ENCODE measurements around the gene CFL1. TPM values are rescaled to one million over a fixed set of nuclear protein-coding genes. Genes with fewer than 3 reads are reported as not detected.

Gene CFL1
- total and polyA plus RNA-seq, 10 of the 15 experiments (the other 5 are each of a cell fraction or from before 2014, with no cell fraction given): 164 to 2,994 (median 1,500) TPM

GRCh38 chr11:65873318-65874156 lies 15.6 kb upstream of the CFL1 start (continued):
- TF ChIP-seq CBFB (IDR thresholded peaks at IDR 0.05; ENCODE audit: low read depth) (no peak), TBL1XR1 (IDR thresholded peaks at IDR 0.05; ENCODE audit: low read depth, low read length) (no peak), ZSCAN29 (IDR thresholded peaks at IDR 0.05) (no peak), ZNF622 (IDR thresholded peaks at IDR 0.05) (no peak), TCF7 (IDR thresholded peaks at IDR 0.05; ENCODE audit: borderline replicate concordance) (no peak), YBX1 (IDR thresholded peaks at IDR 0.05) (no peak), EED (IDR thresholded peaks at IDR 0.05; ENCODE audit: low read depth) (0 out of 2 replicates have a peak, but pooled peaks have one; percentile 18), PRDM15 (CRISPR knock-in tag; IDR thresholded peaks at IDR 0.05) (no peak), ZNF592 (IDR thresholded peaks at IDR 0.05) (no peak), WRNIP1 (IDR thresholded peaks at IDR 0.05; ENCODE audit: borderline replicate concordance, low read depth, low read length) (no peak), CBX3 (IDR thresholded peaks at IDR 0.05; ENCODE audit: borderline replicate concordance, low read depth) (no peak), PAX5 (IDR thresholded peaks at IDR 0.05; ENCODE audit: borderline replicate concordance, low read depth, low read length) (no peak), KDM1A (IDR thresholded peaks at IDR 0.05; ENCODE audit: borderline replicate concordance) (no peak), SMAD5 (IDR thresholded peaks at IDR 0.05; ENCODE audit: low read depth) (no peak), RAD51 (IDR thresholded peaks at IDR 0.05) (peak; percentile 90), ZBTB11 (CRISPR knock-in tag; IDR thresholded peaks at IDR 0.05) (no peak), USF1 (IDR thresholded peaks at IDR 0.05; ENCODE audit: borderline replicate concordance, extremely low read length, insufficient read depth, low read depth, low read length) (peak; percentile 95), POU2F2 (IDR thresholded peaks at IDR 0.05; ENCODE audit: borderline replicate concordance, low read depth, low read length) (no peak)

All from GM12878 (cell line).